Esophagus (tissue), 2 donors: Measurements from ENCODE around the gene OR6K2. TPM values are rescaled to one million over a fixed set of nuclear protein-coding genes. Genes with fewer than 3 reads are reported as not detected.
"Not testable (repeated sequence)": the region's sequence is repeated elsewhere in the genome, so short reads cannot be mapped to it uniquely, and the experiment has no call there.

Experiments
- H3K27ac ChIP-seq, 2 donors: one replicate each; pipeline ENCODE4 v1.5.1; 2013; ENCODE audit warnings: low read depth in 2 of 2, mild to moderate bottlenecking in 2 of 2, inconsistent platforms in 1 of 2, low read length in 1 of 2, moderate library complexity in 1 of 2
- H3K27me3 ChIP-seq, 2 donors: one replicate each; pipeline ENCODE4 v1.6.1; 2013; ENCODE audit warnings: low read length in 2 of 2, control low read depth in 1 of 2, mild to moderate bottlenecking in 1 of 2; ENCODE audit not compliant: insufficient read depth in 2 of 2, control insufficient read depth in 1 of 2
- H3K36me3 ChIP-seq, 2 donors: one replicate each; pipeline ENCODE4 v1.6.1; 2013; ENCODE audit warnings: low read length in 1 of 2; ENCODE audit not compliant: control insufficient read depth in 2 of 2, insufficient read depth in 2 of 2
- H3K4me1 ChIP-seq, 2 donors: one replicate each; pipeline ENCODE4 v1.6.1; 2013; ENCODE audit warnings: low read length in 1 of 2; ENCODE audit not compliant: control insufficient read depth in 2 of 2, insufficient read depth in 2 of 2
- H3K4me3 ChIP-seq, 2 donors: one replicate each; pipeline ENCODE4 v1.5.1; 2013; ENCODE audit warnings: low read length in 2 of 2, mild to moderate bottlenecking in 2 of 2, low read depth in 1 of 2, moderate library complexity in 1 of 2
- H3K9me3 ChIP-seq, 2 donors: one replicate each; pipeline ENCODE4 v1.6.1; 2013; ENCODE audit warnings: mild to moderate bottlenecking in 2 of 2, low read depth in 1 of 2, low read length in 1 of 2, moderate library complexity in 1 of 2; ENCODE audit not compliant: control insufficient read depth in 2 of 2, insufficient read depth in 1 of 2
- WGBS, 2 donors: extraction: QIAGEN DNeasy Blood & Tissue Kit; methylation state at CpG; one replicate each; pipeline ENCODE4 v1.1.7; 2013; 5-methylcytosine and 5-hydroxymethylcytosine counted together
- polyA plus RNA-seq, 2 donors: library from polyadenylated mRNA; stranded (reverse); fragments of 200-250 nt; gene quantifications; one replicate each; pipeline ENCODE4 v1.2.3, GENCODE V29; 2013
- donor health status: healthy with polysubstance abuse.
- donor health status: Bipolar disorder and iron deficiency.

OR6K2 gene
- polyA plus RNA-seq, 2 donors = not detected

GRCh38 chr1:158716335-158716734, 15.9 kb upstream of the OR6K2 start:
- no peak overlapping the region for H3K27ac ChIP-seq
- WGBS, 2 donors = 66 to 70% methylated on average over 1 of the region's 1 CpG
- H3K27me3 ChIP-seq = no peaks in the 10 kb centered on the region
- no peaks in the 10 kb centered on the region for H3K4me1 ChIP-seq
- H3K4me3 ChIP-seq = no peak overlapping the region
- no peaks in the 10 kb centered on the region for H3K9me3 ChIP-seq
- H3K36me3 ChIP-seq = no peaks in the 10 kb centered on the region

- H3K27me3 ChIP-seq = no peaks in the 10 kb centered on the region
- no peaks in the 10 kb centered on the region for H3K4me1 ChIP-seq
- 20 to 29% methylated on average over 1 of the region's 1 CpG for WGBS, 2 donors
- no peak overlapping the region for H3K4me3 ChIP-seq
- H3K27ac ChIP-seq = no peak overlapping the region
- H3K36me3 ChIP-seq = no peaks in the 10 kb centered on the region
- no peaks in the 10 kb centered on the region for H3K9me3 ChIP-seq
Measured at GRCh38 chr1:158714754-158715153, 14.3 kb upstream of the OR6K2 start.

- Histone ChIP-seq H3K9me3 (no peaks in the 10 kb centered on the region), H3K4me1 (no peaks in the 10 kb centered on the region), H3K36me3 (no peaks in the 10 kb centered on the region), H3K27me3 (no peaks in the 10 kb centered on the region), H3K4me3 (no peak overlapping the region), H3K27ac (no peak overlapping the region)
- WGBS, 2 donors = 57 to 67% methylated on average over 4 of the region's 4 CpGs
Measured at GRCh38 chr1:158711098-158711497, 10.6 kb upstream of the OR6K2 start.

GRCh38 chr1:158706096-158706495, 5.6 kb upstream of the OR6K2 start:
- Histone ChIP-seq H3K4me1 (no peaks in the 10 kb centered on the region), H3K27ac (no peak overlapping the region), H3K27me3 (no peaks in the 10 kb centered on the region), H3K9me3 (no peaks in the 10 kb centered on the region), H3K4me3 (no peak overlapping the region), H3K36me3 (no peaks in the 10 kb centered on the region)
- WGBS, 2 donors = 64 to 75% methylated on average over 2 of the region's 2 CpGs

GRCh38 chr1:158694596-158694995, 5.9 kb downstream of the OR6K2 start:
- Histone ChIP-seq H3K4me1 (no peaks in the 10 kb centered on the region), H3K9me3 (no peaks in the 10 kb centered on the region), H3K27me3 (no peaks in the 10 kb centered on the region), H3K4me3 (no peak overlapping the region), H3K27ac (no peak overlapping the region), H3K36me3 (no peaks in the 10 kb centered on the region)
- WGBS, 2 donors = 73 to 81% methylated on average over 2 of the region's 2 CpGs

GRCh38 chr1:158692356-158692755, 8.1 kb downstream of the OR6K2 start:
- Histone ChIP-seq H3K27ac (no peak overlapping the region), H3K9me3 (no peaks in the 10 kb centered on the region), H3K4me1 (no peaks in the 10 kb centered on the region), H3K27me3 (no peaks in the 10 kb centered on the region), H3K36me3 (no peaks in the 10 kb centered on the region), H3K4me3 (no peak overlapping the region)

GRCh38 chr1:158691907-158692306, 8.5 kb downstream of the OR6K2 start:
- H3K27ac ChIP-seq = no peak overlapping the region
- H3K4me1 ChIP-seq = no peaks in the 10 kb centered on the region
- no peaks in the 10 kb centered on the region for H3K27me3 ChIP-seq
- H3K4me3 ChIP-seq = no peak overlapping the region
- no peaks in the 10 kb centered on the region for H3K9me3 ChIP-seq
- H3K36me3 ChIP-seq = no peaks in the 10 kb centered on the region

- WGBS, 2 donors = 28 to 51% methylated on average over 1 of the region's 1 CpG
- H3K36me3 ChIP-seq, H3K4me1 ChIP-seq, H3K27ac ChIP-seq, H3K9me3 ChIP-seq, H3K4me3 ChIP-seq, H3K27me3 ChIP-seq: not testable (repeated sequence)
Measured at GRCh38 chr1:158691149-158691548, 9.3 kb downstream of the OR6K2 start.

- Histone ChIP-seq H3K27me3 (no peaks in the 10 kb centered on the region), H3K9me3 (no peaks in the 10 kb centered on the region), H3K36me3 (no peaks in the 10 kb centered on the region), H3K4me1 (no peaks in the 10 kb centered on the region), H3K27ac (no peak overlapping the region), H3K4me3 (no peak overlapping the region)
Measured at GRCh38 chr1:158689875-158690274, 10.6 kb downstream of the OR6K2 start.

- Histone ChIP-seq H3K36me3 (no peaks in the 10 kb centered on the region), H3K27ac (no peak overlapping the region), H3K4me1 (no peaks in the 10 kb centered on the region), H3K27me3 (no peaks in the 10 kb centered on the region), H3K4me3 (no peak overlapping the region), H3K9me3 (no peaks in the 10 kb centered on the region)
- 33 to 59% methylated on average over 1 of the region's 1 CpG for WGBS, 2 donors
Measured at GRCh38 chr1:158689110-158689509, 11.3 kb downstream of the OR6K2 start.
